CD4-positive, alpha-beta T cell treated with Interleukin-4 for 1 hour (primary cell): ENCODE results near the gene ADAMTS2.

Source experiments
- DNase-seq, 2 donors: peaks; one replicate each; pipeline ENCODE4 v3.0.0-alpha.2; 2020 to 2022

The ADAMTS2 gene

GRCh38 chr5:179244044-179244443 lies 101.2 kb downstream of the ADAMTS2 start:
- no peak for DNase-seq

- DNase-seq = no peak
Measured at GRCh38 chr5:179243333-179243732, 101.9 kb downstream of the ADAMTS2 start.

- DNase-seq = no peak
Measured at GRCh38 chr5:179242676-179243075, 102.6 kb downstream of the ADAMTS2 start.

GRCh38 chr5:179241764-179242370 lies 103.4 kb downstream of the ADAMTS2 start:
- no peak for DNase-seq

- DNase-seq = no peak
Measured at GRCh38 chr5:179241175-179241574, 104.1 kb downstream of the ADAMTS2 start.

GRCh38 chr5:179240561-179240960 lies 104.7 kb downstream of the ADAMTS2 start:
- no peak for DNase-seq

GRCh38 chr5:179239256-179240135 lies 105.8 kb downstream of the ADAMTS2 start:
- DNase-seq = no peak

- peak in 1 of 2 donors; percentile 5 for DNase-seq
Measured at GRCh38 chr5:179238628-179238970, 106.7 kb downstream of the ADAMTS2 start.

GRCh38 chr5:179237770-179238627 lies 107.3 kb downstream of the ADAMTS2 start:
- DNase-seq = peak in 1 of 2 donors; percentile 2

- DNase-seq = peak in 1 of 2 donors; percentile 10
Measured at GRCh38 chr5:179235416-179236400, 109.6 kb downstream of the ADAMTS2 start.

GRCh38 chr5:179234563-179235135 lies 110.6 kb downstream of the ADAMTS2 start:
- peak in 1 of 2 donors; percentile 7 for DNase-seq

- peak in 1 of 2 donors; percentile 5 for DNase-seq
Measured at GRCh38 chr5:179233909-179234562, 111.2 kb downstream of the ADAMTS2 start.

- DNase-seq = no peak
Measured at GRCh38 chr5:179232091-179232735, 113.0 kb downstream of the ADAMTS2 start.

GRCh38 chr5:179231309-179231708 lies 114.0 kb downstream of the ADAMTS2 start:
- DNase-seq = peak in 1 of 2 donors; percentile 1

- peak in 1 of 2 donors; percentile 5 for DNase-seq
Measured at GRCh38 chr5:179230061-179230461, 115.2 kb downstream of the ADAMTS2 start.

- DNase-seq = peak in 1 of 2 donors; percentile 7
Measured at GRCh38 chr5:179229331-179229831, 115.9 kb downstream of the ADAMTS2 start.

GRCh38 chr5:179228341-179229121 lies 116.7 kb downstream of the ADAMTS2 start:
- DNase-seq = peak in 1 of 2 donors; percentile 10

- DNase-seq = peak in 1 of 2 donors; percentile 6
Measured at GRCh38 chr5:179227580-179228311, 117.5 kb downstream of the ADAMTS2 start.

- DNase-seq = no peak
Measured at GRCh38 chr5:179227229-179227579, 118.1 kb downstream of the ADAMTS2 start.
